ENCODE data around the gene ANO4.

- TF ChIP-seq CTCF (IDR thresholded peaks at IDR 0.05; ENCODE audit: low read depth, low read length) (no peak), POLR2A (IDR thresholded peaks at IDR 0.05; ENCODE audit: extremely low read depth, insufficient read length) (no peak)
Observed at GRCh38 chr12:100808777-100809176, 14.2 kb downstream of the ANO4 start.

Data from NB4 (cell line).